HEK293 (cell line): Measurements from ENCODE around the gene IL17RC.

Experiments used
- CTCF ChIA-PET: fragments of 350-600 bp; formaldehyde crosslinking; extraction: SDS; loops from one replicate; lab custom pipeline; 2021; ENCODE audit warnings: antibody characterized with exemption; lab: Yijun Ruan, JAX
- POLR2A ChIA-PET: fragments of 300-600 bp; formaldehyde crosslinking; extraction: SDS; loops from one replicate; lab custom pipeline; 2020; ENCODE audit warnings: antibody characterized with exemption, inconsistent platforms; lab: Yijun Ruan, JAX
- H3K27ac ChIP-seq: fragments of 200-500 bp; sonication (Bioruptor generic); 2 replicates; pipeline ENCODE4 v1.5.1; 2014; ENCODE audit warnings: low read depth, low read length, control low read depth, inconsistent platforms; ENCODE audit errors: extremely low read depth
- H3K36me3 ChIP-seq, 2 experiments: fragments of 200-500 bp in 1 of 2; sonication (Bioruptor generic) in 1 of 2; 1 replicate in 1 of 2; 2 replicates in 1 of 2; pipeline ENCODE4 v1.5.1; 2014 to 2017; ENCODE audit warnings: inconsistent platforms in 2 of 2, low read length in 2 of 2; ENCODE audit not compliant: control insufficient read depth in 2 of 2, insufficient read depth in 1 of 2
- H3K4me1 ChIP-seq: fragments of 200-500 bp; sonication (Bioruptor generic); 2 replicates; pipeline ENCODE4 v1.5.1; 2014; ENCODE audit warnings: mild to moderate bottlenecking, low read length, inconsistent platforms; ENCODE audit not compliant: control insufficient read depth, insufficient read depth
- H3K4me3 ChIP-seq: 2 replicates; pipeline ENCODE4 v1.5.1; 2011; ENCODE audit warnings: low read depth, mild to moderate bottlenecking, control low read depth, low read length, moderate library complexity
- H3K9me3 ChIP-seq: fragments of 200-500 bp; sonication (Bioruptor generic); 2 replicates; pipeline ENCODE4 v1.5.1; 2014; ENCODE audit warnings: low read depth, low read length, inconsistent platforms; ENCODE audit not compliant: control insufficient read depth, insufficient read depth
- FEZF1 ChIP-seq: fragments of 450-650 bp; formaldehyde crosslinking; IDR thresholded peaks from 2 replicates; pipeline ENCODE4 v1.5.1; 2016; ENCODE audit warnings: missing biosample characterization, missing genetic modification characterization
- GLIS1 ChIP-seq: fragments of 450-650 bp; formaldehyde crosslinking; IDR thresholded peaks from 2 replicates; pipeline ENCODE4 v1.5.1; 2016; ENCODE audit warnings: missing biosample characterization, missing genetic modification characterization
- KLF10 ChIP-seq: fragments of 450-650 bp; IDR thresholded peaks from 2 replicates; pipeline ENCODE4 v1.5.1; 2018; ENCODE audit warnings: missing biosample characterization, mild to moderate bottlenecking, missing genetic modification characterization
- KLF16 ChIP-seq: fragments of 450-650 bp; formaldehyde crosslinking; IDR thresholded peaks from 2 replicates; pipeline ENCODE4 v1.5.1; 2017; ENCODE audit warnings: missing biosample characterization, missing genetic modification characterization
- REPIN1 ChIP-seq: fragments of 450-650 bp; formaldehyde crosslinking; IDR thresholded peaks from 2 replicates; pipeline ENCODE4 v1.5.1; 2017; ENCODE audit warnings: missing biosample characterization, missing genetic modification characterization, low read depth
- SP3 ChIP-seq: fragments of 450-650 bp; formaldehyde crosslinking; IDR thresholded peaks from 2 replicates; pipeline ENCODE4 v1.5.1; 2016; ENCODE audit warnings: missing biosample characterization, missing genetic modification characterization
- WT1 ChIP-seq: fragments of 450-650 bp; formaldehyde crosslinking; IDR thresholded peaks from 2 replicates; pipeline ENCODE4 v1.5.1; 2016; ENCODE audit warnings: missing biosample characterization, missing genetic modification characterization
- ZBTB17 ChIP-seq: fragments of 450-650 bp; formaldehyde crosslinking; IDR thresholded peaks from 2 replicates; pipeline ENCODE4 v1.5.1; 2016; ENCODE audit warnings: missing biosample characterization, missing genetic modification characterization
- ZBTB21 ChIP-seq: fragments of 450-650 bp; formaldehyde crosslinking; IDR thresholded peaks from 2 replicates; pipeline ENCODE4 v1.5.1; 2017; ENCODE audit warnings: missing biosample characterization, missing genetic modification characterization
- ZBTB48 ChIP-seq: fragments of 450-650 bp; formaldehyde crosslinking; IDR thresholded peaks from 2 replicates; pipeline ENCODE4 v1.5.1; 2016; ENCODE audit warnings: missing biosample characterization, missing genetic modification characterization
- ZEB2 ChIP-seq: fragments of 450-650 bp; formaldehyde crosslinking; IDR thresholded peaks from 2 replicates; pipeline ENCODE4 v1.5.1; 2016; ENCODE audit warnings: missing biosample characterization, missing genetic modification characterization
- ZFP69B ChIP-seq: fragments of 450-650 bp; formaldehyde crosslinking; IDR thresholded peaks from 2 replicates; pipeline ENCODE4 v1.5.1; 2016; ENCODE audit warnings: missing biosample characterization, missing genetic modification characterization
- ZNF184 ChIP-seq: fragments of 450-650 bp; IDR thresholded peaks from 2 replicates; pipeline ENCODE4 v1.5.1; 2018; ENCODE audit warnings: missing biosample characterization, mild to moderate bottlenecking, missing genetic modification characterization
- ZNF19 ChIP-seq: fragments of 450-650 bp; formaldehyde crosslinking; IDR thresholded peaks from 2 replicates; pipeline ENCODE4; 2016; ENCODE audit warnings: missing biosample characterization, missing genetic modification characterization, low read depth
- ZNF2 ChIP-seq: fragments of 450-650 bp; formaldehyde crosslinking; IDR thresholded peaks from 2 replicates; pipeline ENCODE4 v1.5.1; 2016; ENCODE audit warnings: missing biosample characterization, missing genetic modification characterization
- ZNF239 ChIP-seq: fragments of 450-650 bp; formaldehyde crosslinking; IDR thresholded peaks from 2 replicates; pipeline ENCODE4 v1.5.1; 2016; ENCODE audit warnings: missing biosample characterization, missing genetic modification characterization
- ZNF274 ChIP-seq, 2 experiments: fragments of 200-500 bp in 1 of 2; fragments of 450-650 bp in 1 of 2; sonication (Bioruptor generic) in 1 of 2; formaldehyde crosslinking in 1 of 2; IDR thresholded peaks; 2 replicates each; pipeline versions ENCODE4 v1.5.1 to v1.6.1; 2014 to 2016; ENCODE audit warnings: borderline replicate concordance in 1 of 2, inconsistent platforms in 1 of 2, low read length in 1 of 2, missing biosample characterization in 1 of 2, missing genetic modification characterization in 1 of 2
- ZNF341 ChIP-seq: fragments of 450-650 bp; formaldehyde crosslinking; IDR thresholded peaks from 2 replicates; pipeline ENCODE4; 2016; ENCODE audit warnings: low read depth, missing biosample characterization, missing genetic modification characterization
- ZNF350 ChIP-seq: fragments of 450-650 bp; formaldehyde crosslinking; IDR thresholded peaks from 2 replicates; pipeline ENCODE4 v1.5.0; 2017; ENCODE audit warnings: missing biosample characterization, mild to moderate bottlenecking, missing genetic modification characterization
- ZNF510 ChIP-seq: fragments of 450-650 bp; formaldehyde crosslinking; IDR thresholded peaks from 2 replicates; pipeline ENCODE4 v1.5.1; 2018; ENCODE audit warnings: mild to moderate bottlenecking, missing genetic modification characterization, missing biosample characterization; ENCODE audit not compliant: insufficient replicate concordance
- ZNF629 ChIP-seq: fragments of 450-650 bp; formaldehyde crosslinking; IDR thresholded peaks from 2 replicates; pipeline ENCODE4 v1.5.1; 2017; ENCODE audit warnings: missing biosample characterization, missing genetic modification characterization
- ZNF76 ChIP-seq: fragments of 450-650 bp; formaldehyde crosslinking; IDR thresholded peaks from 2 replicates; pipeline ENCODE4; 2016; ENCODE audit warnings: low read depth, missing biosample characterization, missing genetic modification characterization, borderline replicate concordance
- TF ChIP-seq, protein P1 (sequence below): fragments of 450-650 bp; formaldehyde crosslinking; IDR thresholded peaks from 2 replicates; pipeline ENCODE4 v1.5.1; 2016; ENCODE audit warnings: missing biosample characterization, missing genetic modification characterization
- TF ChIP-seq, protein P2 (sequence below): fragments of 450-650 bp; formaldehyde crosslinking; IDR thresholded peaks from 2 replicates; pipeline ENCODE4 v1.5.1; 2016; ENCODE audit warnings: missing biosample characterization, missing genetic modification characterization
- TF ChIP-seq, protein P3 (sequence below): fragments of 450-650 bp; formaldehyde crosslinking; IDR thresholded peaks from 2 replicates; pipeline ENCODE4 v1.5.1; 2017; ENCODE audit warnings: missing biosample characterization, missing genetic modification characterization
- TF ChIP-seq, protein P4 (sequence below): fragments of 450-650 bp; formaldehyde crosslinking; IDR thresholded peaks from 2 replicates; pipeline ENCODE4 v1.5.1; 2016; ENCODE audit warnings: missing biosample characterization, missing genetic modification characterization

IL17RC gene

DNA sequence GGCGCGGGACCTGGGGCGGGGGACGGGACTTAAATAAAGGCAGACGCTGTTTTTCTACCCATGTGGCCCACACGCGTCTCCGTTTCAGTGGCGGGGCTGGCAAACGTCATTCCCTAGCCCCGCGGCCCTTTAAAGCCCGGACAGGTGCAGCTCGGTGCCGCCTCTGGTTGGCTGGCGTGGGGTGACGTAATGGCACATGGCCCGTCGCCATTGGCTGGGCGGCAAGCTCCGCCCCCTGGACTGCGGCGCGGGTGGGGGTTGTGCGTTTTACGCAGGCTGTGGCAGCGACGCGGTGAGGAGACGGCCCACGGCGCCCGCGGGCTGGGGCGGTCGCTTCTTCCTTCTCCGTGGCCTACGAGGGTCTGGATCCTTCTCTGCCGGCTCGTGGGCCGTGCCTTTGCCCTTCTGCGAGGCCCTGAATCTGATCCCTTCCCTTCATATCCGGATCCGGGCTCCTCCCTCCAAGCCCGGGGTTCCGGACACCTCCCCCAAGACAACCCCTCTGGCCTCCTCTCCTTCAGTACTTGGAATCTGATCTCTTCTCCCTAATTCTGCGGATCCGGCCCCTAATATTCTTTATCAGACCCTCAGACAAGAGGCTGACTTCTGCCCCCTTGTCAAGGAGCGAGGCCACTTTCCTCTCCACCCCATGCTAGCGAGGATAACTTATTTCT is 16.8 kb downstream of the IL17RC start, which contains the start of gene CRELD1:
CRELD1 (plus strand) TSS at position 274 of the 674 bp plus-strand sequence. CDS start 605 bp downstream, outside the sequence.
- Histone ChIP-seq H3K27ac (peak within 1 kb of the TSS; percentile 95), H3K9me3 (no peaks in the 10 kb centered on the region), H3K4me1 (0 out of 2 replicates have a peak, but pooled peaks cover 2% of the 10 kb centered on the region), H3K4me3 (peak within 1 kb of the TSS; percentile 74), H3K36me3 (peaks cover 6 to 49% of the 10 kb centered on the region in 2 experiments)
- POLR2A ChIA-PET = interaction anchor here (0.6 to 3.9 kb wide), 27 partner anchors 8 to 164 kb away, joined by 3 to 33 read pairs (median 5); partner anchors contain the start of genes ARPC4, CAMK1, CIDEC and EMC3
- CTCF ChIA-PET = interaction anchor here (0.7 to 2.3 kb wide), 10 partner anchors 9 to 213 kb away, joined by 3 to 19 read pairs (median 6); partner anchors contain the start of genes IL17RC and JAGN1
- TF ChIP-seq ZNF76 (tag by site-specific recombination) = peak; percentile 21; the same call in 1 of the 2 replicates
- no peak for TF ChIP-seq ZNF184 (tag by site-specific recombination)
- TF ChIP-seq, protein P1, sequence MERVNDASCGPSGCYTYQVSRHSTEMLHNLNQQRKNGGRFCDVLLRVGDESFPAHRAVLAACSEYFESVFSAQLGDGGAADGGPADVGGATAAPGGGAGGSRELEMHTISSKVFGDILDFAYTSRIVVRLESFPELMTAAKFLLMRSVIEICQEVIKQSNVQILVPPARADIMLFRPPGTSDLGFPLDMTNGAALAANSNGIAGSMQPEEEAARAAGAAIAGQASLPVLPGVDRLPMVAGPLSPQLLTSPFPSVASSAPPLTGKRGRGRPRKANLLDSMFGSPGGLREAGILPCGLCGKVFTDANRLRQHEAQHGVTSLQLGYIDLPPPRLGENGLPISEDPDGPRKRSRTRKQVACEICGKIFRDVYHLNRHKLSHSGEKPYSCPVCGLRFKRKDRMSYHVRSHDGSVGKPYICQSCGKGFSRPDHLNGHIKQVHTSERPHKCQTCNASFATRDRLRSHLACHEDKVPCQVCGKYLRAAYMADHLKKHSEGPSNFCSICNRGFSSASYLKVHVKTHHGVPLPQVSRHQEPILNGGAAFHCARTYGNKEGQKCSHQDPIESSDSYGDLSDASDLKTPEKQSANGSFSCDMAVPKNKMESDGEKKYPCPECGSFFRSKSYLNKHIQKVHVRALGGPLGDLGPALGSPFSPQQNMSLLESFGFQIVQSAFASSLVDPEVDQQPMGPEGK (tag by site-specific recombination) = peak; percentile 10; the same call in 1 of the 2 replicates
- TF ChIP-seq ZNF341 (tag by site-specific recombination) = peak; percentile 90
- TF ChIP-seq ZNF239 (tag by site-specific recombination) = no peak
- TF ChIP-seq, protein P2, sequence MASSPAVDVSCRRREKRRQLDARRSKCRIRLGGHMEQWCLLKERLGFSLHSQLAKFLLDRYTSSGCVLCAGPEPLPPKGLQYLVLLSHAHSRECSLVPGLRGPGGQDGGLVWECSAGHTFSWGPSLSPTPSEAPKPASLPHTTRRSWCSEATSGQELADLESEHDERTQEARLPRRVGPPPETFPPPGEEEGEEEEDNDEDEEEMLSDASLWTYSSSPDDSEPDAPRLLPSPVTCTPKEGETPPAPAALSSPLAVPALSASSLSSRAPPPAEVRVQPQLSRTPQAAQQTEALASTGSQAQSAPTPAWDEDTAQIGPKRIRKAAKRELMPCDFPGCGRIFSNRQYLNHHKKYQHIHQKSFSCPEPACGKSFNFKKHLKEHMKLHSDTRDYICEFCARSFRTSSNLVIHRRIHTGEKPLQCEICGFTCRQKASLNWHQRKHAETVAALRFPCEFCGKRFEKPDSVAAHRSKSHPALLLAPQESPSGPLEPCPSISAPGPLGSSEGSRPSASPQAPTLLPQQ (tag by site-specific recombination) = peak; percentile 99
- peak; percentile 48; the same call in 1 of the 2 replicates for TF ChIP-seq ZBTB21 (tag by site-specific recombination)
- peak; percentile 37; the same call in 1 of the 2 replicates for TF ChIP-seq ZEB2
- TF ChIP-seq KLF10 (tag by site-specific recombination) = peak; percentile 79
- TF ChIP-seq ZNF2 = peak; percentile 41; the same call in 1 of the 2 replicates
- peak; percentile 75 for TF ChIP-seq ZBTB48 (tag by site-specific recombination)
- no peak for TF ChIP-seq ZNF350 (tag by site-specific recombination)
- TF ChIP-seq ZNF510 (tag by site-specific recombination) = no peak
- peak; percentile 69; the same call in 1 of the 2 replicates for TF ChIP-seq WT1 (tag by site-specific recombination)
- TF ChIP-seq FEZF1 (tag by site-specific recombination) = peak; percentile 79
- TF ChIP-seq, protein P3, sequence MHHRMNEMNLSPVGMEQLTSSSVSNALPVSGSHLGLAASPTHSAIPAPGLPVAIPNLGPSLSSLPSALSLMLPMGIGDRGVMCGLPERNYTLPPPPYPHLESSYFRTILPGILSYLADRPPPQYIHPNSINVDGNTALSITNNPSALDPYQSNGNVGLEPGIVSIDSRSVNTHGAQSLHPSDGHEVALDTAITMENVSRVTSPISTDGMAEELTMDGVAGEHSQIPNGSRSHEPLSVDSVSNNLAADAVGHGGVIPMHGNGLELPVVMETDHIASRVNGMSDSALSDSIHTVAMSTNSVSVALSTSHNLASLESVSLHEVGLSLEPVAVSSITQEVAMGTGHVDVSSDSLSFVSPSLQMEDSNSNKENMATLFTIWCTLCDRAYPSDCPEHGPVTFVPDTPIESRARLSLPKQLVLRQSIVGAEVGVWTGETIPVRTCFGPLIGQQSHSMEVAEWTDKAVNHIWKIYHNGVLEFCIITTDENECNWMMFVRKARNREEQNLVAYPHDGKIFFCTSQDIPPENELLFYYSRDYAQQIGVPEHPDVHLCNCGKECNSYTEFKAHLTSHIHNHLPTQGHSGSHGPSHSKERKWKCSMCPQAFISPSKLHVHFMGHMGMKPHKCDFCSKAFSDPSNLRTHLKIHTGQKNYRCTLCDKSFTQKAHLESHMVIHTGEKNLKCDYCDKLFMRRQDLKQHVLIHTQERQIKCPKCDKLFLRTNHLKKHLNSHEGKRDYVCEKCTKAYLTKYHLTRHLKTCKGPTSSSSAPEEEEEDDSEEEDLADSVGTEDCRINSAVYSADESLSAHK (tag by site-specific recombination) = no peak
- 0 out of 2 replicates have a peak, but pooled peaks have one; percentile 25 for TF ChIP-seq REPIN1 (tag by site-specific recombination)
- TF ChIP-seq ZFP69B (tag by site-specific recombination) = peak; percentile 99
- TF ChIP-seq ZNF629 = peak; percentile 89
- TF ChIP-seq ZNF274 (IDR thresholded peaks at IDR 0.05; ENCODE audit: low read length) = no peak
- no peak for TF ChIP-seq ZNF274 (tag by site-specific recombination; IDR thresholded peaks at IDR 0.05; ENCODE audit: borderline replicate concordance)
- TF ChIP-seq, protein P4, sequence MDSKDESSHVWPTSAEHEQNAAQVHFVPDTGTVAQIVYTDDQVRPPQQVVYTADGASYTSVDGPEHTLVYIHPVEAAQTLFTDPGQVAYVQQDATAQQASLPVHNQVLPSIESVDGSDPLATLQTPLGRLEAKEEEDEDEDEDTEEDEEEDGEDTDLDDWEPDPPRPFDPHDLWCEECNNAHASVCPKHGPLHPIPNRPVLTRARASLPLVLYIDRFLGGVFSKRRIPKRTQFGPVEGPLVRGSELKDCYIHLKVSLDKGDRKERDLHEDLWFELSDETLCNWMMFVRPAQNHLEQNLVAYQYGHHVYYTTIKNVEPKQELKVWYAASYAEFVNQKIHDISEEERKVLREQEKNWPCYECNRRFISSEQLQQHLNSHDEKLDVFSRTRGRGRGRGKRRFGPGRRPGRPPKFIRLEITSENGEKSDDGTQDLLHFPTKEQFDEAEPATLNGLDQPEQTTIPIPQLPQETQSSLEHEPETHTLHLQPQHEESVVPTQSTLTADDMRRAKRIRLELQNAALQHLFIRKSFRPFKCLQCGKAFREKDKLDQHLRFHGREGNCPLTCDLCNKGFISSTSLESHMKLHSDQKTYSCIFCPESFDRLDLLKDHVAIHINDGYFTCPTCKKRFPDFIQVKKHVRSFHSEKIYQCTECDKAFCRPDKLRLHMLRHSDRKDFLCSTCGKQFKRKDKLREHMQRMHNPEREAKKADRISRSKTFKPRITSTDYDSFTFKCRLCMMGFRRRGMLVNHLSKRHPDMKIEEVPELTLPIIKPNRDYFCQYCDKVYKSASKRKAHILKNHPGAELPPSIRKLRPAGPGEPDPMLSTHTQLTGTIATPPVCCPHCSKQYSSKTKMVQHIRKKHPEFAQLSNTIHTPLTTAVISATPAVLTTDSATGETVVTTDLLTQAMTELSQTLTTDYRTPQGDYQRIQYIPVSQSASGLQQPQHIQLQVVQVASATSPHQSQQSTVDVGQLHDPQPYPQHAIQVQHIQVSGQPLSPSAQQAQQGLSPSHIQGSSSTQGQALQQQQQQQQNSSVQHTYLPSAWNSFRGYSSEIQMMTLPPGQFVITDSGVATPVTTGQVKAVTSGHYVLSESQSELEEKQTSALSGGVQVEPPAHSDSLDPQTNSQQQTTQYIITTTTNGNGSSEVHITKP (tag by site-specific recombination) = peak; percentile 9; the same call in 1 of the 2 replicates
- TF ChIP-seq GLIS1 (tag by site-specific recombination) = peak; percentile 74
- TF ChIP-seq ZBTB17 (tag by site-specific recombination) = peak; percentile 40; the same call in 1 of the 2 replicates
- peak; percentile 92 for TF ChIP-seq SP3 (tag by site-specific recombination)
- peak; percentile 86; the same call in 1 of the 2 replicates for TF ChIP-seq KLF16 (tag by site-specific recombination)
- no peak for TF ChIP-seq ZNF19 (tag by site-specific recombination)
